A673 (cell line): ENCODE data around the gene RAB3B.

Experiments used
- EZH2 ChIP-seq: fragments of 200-600 bp; sonication (generic); IDR thresholded peaks from 2 replicates; pipeline ENCODE4 v1.6.1; 2017; ENCODE audit warnings: borderline replicate concordance, low read depth, mild to moderate bottlenecking, mixed read lengths, antibody characterized with exemption, low read length; ENCODE audit not compliant: poor library complexity, severe bottlenecking
- TF ChIP-seq, protein P1 (sequence below): fragments of 300-800, 200-600 bp; sonication (generic); conservative IDR thresholded peaks from 2 replicates; pipeline ENCODE4 v1.5.1; 2017; ENCODE audit warnings: low read depth, mild to moderate bottlenecking, antibody characterized with exemption, low read length, moderate library complexity, mixed read lengths

DNA sequence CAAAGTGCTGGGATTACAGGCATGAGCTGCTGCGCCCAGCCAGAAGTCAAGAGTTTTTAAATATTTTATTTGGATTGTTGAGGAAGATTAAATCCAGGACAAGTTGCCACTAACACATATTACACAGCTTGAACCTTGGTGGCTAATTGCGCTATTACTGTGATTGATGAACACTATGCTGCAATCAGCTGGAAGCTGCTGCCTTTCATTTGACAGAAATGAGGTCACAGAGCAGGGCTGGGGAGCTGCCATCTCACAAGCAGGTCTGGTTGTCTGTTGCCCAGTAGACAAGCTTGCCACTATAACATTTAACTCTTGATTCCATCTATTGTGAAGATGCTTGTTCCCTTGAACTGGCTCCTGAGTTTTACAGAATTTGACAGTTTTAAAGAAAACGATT, 74.5 kb downstream of the RAB3B start:
- TF ChIP-seq, protein P1, sequence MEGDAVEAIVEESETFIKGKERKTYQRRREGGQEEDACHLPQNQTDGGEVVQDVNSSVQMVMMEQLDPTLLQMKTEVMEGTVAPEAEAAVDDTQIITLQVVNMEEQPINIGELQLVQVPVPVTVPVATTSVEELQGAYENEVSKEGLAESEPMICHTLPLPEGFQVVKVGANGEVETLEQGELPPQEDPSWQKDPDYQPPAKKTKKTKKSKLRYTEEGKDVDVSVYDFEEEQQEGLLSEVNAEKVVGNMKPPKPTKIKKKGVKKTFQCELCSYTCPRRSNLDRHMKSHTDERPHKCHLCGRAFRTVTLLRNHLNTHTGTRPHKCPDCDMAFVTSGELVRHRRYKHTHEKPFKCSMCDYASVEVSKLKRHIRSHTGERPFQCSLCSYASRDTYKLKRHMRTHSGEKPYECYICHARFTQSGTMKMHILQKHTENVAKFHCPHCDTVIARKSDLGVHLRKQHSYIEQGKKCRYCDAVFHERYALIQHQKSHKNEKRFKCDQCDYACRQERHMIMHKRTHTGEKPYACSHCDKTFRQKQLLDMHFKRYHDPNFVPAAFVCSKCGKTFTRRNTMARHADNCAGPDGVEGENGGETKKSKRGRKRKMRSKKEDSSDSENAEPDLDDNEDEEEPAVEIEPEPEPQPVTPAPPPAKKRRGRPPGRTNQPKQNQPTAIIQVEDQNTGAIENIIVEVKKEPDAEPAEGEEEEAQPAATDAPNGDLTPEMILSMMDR: no peak
- TF ChIP-seq EZH2: no peak
